NCI-H128 (cell line): Measurements from ENCODE around the gene ZBED6.

Experiments used
- DNase-seq: peaks from one replicate; lab custom pipeline; 2025; ENCODE audit not compliant: unreplicated experiment; lab: John Stamatoyannopoulos, UW

ZBED6 gene

DNA sequence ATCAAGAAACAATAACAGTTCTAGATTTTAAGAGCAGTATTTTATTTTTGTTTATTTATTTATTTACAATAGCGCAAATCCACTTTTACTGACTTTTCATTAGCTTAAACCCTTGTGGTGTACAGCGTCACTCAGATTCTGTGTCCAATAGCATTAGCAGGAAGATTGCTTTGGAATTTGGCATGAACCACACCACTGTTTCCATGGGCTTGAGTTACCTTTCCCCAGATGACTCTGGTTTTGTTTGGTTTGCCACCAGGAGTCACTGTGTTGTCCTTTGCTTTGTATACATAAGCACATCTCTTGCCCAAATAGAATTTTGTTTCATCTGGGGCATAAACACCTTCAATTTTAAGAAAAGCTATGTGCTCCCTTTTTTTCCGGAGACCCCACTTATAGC is 40.1 kb downstream of the ZBED6 start:
- DNase-seq: no peak

DNA sequence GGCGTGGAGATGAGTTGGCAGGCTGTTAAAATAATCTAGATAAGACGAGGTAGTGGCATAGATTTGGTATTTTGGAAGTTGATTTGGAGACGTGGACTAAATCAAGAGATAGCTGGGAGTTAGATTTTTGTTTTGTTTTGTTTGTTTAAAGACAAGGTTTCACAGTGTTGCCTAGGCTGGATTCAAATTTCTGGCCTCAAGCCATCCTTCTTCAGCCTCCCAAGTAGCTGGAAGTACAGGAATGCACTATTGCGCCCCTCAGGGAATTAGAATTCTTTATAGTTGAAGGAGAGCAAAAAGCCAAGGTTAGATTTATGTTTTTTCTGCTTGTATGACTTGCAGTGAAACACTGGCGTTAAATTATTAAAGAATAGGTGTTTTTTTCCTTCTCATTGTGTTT is 43.7 kb downstream of the ZBED6 start:
- no peak for DNase-seq

DNA sequence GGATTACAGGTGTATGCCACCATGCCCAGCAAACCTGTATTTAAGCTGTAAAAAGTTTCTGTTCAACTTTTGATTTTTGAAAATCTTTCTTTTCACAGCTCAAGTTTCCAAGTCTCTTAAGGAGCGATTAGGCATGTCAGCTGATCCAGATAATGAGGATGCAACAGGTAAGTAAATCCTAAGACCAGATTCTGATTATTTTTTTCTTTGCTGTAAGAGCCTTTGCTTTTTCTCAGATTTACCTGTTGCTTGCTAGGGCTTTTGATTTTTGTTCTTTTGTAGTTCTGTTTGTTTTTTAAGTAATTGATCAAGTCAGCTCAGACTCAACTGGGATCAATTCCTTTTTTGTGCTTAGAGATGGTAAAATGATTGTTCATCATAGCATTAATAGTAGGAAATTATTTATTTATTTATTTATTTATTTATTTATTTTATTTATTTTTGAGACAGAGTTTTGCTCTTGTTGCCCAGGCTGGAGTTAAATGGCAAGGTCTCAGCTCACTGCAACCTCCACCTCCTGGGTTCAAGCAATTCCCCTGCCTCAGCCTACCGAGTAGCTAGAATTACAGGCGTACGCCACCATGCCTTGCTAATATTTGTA is 44.9 kb downstream of the ZBED6 start:
- DNase-seq: no peak

DNA sequence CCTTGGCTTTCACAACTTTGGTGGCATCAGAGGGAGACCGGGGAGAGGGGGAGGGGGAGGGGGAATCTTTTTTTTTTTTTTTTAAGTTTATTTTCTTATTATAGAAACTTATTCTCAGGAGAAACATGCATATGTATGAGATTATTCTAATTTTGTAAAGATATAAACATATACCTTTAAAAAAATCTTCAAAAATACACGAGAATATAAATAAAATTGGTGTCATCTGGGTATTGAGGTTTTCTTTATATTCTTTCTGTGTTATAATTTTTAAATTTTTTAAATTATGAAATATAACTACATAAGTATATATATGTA is 47.1 kb downstream of the ZBED6 start:
- no peak for DNase-seq

DNA sequence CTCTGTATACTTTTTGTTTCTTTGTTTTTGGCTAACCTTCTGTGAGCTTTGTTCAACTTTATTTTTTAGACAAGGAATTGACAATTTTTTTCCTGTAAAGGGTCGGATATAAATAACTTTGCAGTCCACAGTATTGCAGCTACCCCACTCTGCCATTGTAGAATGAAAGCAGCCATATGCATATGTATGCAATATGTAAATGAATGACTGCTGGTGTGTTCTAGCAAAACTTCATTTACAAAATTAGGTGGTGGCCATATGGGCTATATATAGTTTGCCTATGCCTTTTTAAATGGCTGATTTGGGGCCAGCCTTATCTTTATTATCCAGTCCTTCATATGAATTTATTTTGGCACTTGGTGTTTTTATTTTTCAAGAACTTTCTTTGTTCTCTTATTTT is 48.0 kb downstream of the ZBED6 start:
- DNase-seq: no peak
